Measurements from ENCODE around the gene BOC. TPM values are rescaled to one million over a fixed set of nuclear protein-coding genes. Genes with fewer than 3 reads are reported as not detected.

The BOC gene
- total and polyA plus RNA-seq, 5 experiments from 2014 or later: not detected

- peak overlapping the region in 1 of 10 donors; percentile 66 for H3K27ac Mint-ChIP-seq
- H3K36me3 Mint-ChIP-seq: no peaks in the 10 kb centered on the region
- POLR2A ChIA-PET: no interaction called here
- no peak overlapping the region for H3K4me3 Mint-ChIP-seq
- H3K4me1 Mint-ChIP-seq: peaks cover 0 to 1% (median 0%) of the 10 kb centered on the region in 4 donors
- peaks cover 0 to 3% (median 0%) of the 10 kb centered on the region in 5 donors for H3K27me3 Mint-ChIP-seq
- no peaks in the 10 kb centered on the region for H3K9me3 Mint-ChIP-seq
- ATAC-seq (no peak), DNase-seq (no peak)
These were observed 73.2 kb downstream of the BOC start for GRCh38 chr3:113284453-113285050.

GRCh38 chr3:113285226-113285625, 73.9 kb downstream of the BOC start:
- Mint-ChIP-seq H3K4me3 (no peak overlapping the region), H3K36me3 (no peaks in the 10 kb centered on the region), H3K9me3 (no peaks in the 10 kb centered on the region), H3K27ac (no peak overlapping the region), H3K4me1 (peaks cover 0 to 1% (median 0%) of the 10 kb centered on the region in 4 donors), H3K27me3 (peaks cover 0 to 3% (median 0%) of the 10 kb centered on the region in 5 donors)
- ATAC-seq: no peak
- no peak for DNase-seq
- POLR2A ChIA-PET: no interaction called here

- POLR2A ChIA-PET: no interaction called here
- Mint-ChIP-seq H3K27ac (peak overlapping the region in 1 of 10 donors; percentile 47), H3K36me3 (no peaks in the 10 kb centered on the region), H3K27me3 (peaks cover 0 to 2% (median 0%) of the 10 kb centered on the region in 5 donors), H3K4me1 (peaks cover 0 to 1% (median 0%) of the 10 kb centered on the region in 4 donors), H3K9me3 (no peaks in the 10 kb centered on the region), H3K4me3 (no peak overlapping the region)
- no peak for DNase-seq
- ATAC-seq: no peak
These were observed 74.4 kb downstream of the BOC start for GRCh38 chr3:113285741-113286140.

DNA sequence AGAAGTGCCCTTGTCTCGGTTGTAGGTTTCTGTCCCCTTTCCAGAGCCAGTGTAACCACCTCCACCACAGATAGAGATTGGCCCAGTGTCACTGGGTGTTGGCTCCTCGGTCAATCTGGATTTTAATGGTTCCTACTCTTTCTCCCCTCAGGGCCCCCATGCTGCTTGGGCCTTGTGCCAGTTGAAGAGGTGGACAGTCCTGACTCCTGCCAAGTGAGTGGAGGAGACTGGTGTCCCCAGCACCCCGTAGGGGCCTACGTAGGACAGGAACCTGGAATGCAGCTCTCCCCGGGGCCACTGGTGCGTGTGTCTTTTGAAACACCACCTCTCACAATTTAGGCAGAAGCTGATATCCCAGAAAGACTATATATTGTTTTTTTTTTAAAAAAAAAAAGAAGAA, 75.2 kb downstream of the BOC start:
- ATAC-seq (no peak), DNase-seq (no peak)
- POLR2A ChIA-PET: no interaction called here
- no peaks in the 10 kb centered on the region for H3K27me3 Mint-ChIP-seq
- no peak overlapping the region for H3K27ac Mint-ChIP-seq
- no peaks in the 10 kb centered on the region for H3K9me3 Mint-ChIP-seq
- H3K4me1 Mint-ChIP-seq: peaks cover 0 to 1% (median 0%) of the 10 kb centered on the region in 4 donors
- H3K36me3 Mint-ChIP-seq: no peaks in the 10 kb centered on the region
- no peak overlapping the region for H3K4me3 Mint-ChIP-seq

- ATAC-seq (no peak), DNase-seq (no peak)
- H3K4me3 Mint-ChIP-seq: no peak overlapping the region
- H3K9me3 Mint-ChIP-seq: no peaks in the 10 kb centered on the region
- H3K27ac Mint-ChIP-seq: no peak overlapping the region
- no peaks in the 10 kb centered on the region for H3K36me3 Mint-ChIP-seq
- POLR2A ChIA-PET: no interaction called here
- H3K4me1 Mint-ChIP-seq: peaks cover 0 to 1% (median 0%) of the 10 kb centered on the region in 4 donors
- no peaks in the 10 kb centered on the region for H3K27me3 Mint-ChIP-seq
These were observed 75.9 kb downstream of the BOC start for GRCh38 chr3:113287111-113287802.

GRCh38 chr3:113287803-113288648, 76.7 kb downstream of the BOC start:
- Mint-ChIP-seq H3K4me1 (no peaks in the 10 kb centered on the region), H3K27me3 (no peaks in the 10 kb centered on the region), H3K4me3 (no peak overlapping the region), H3K36me3 (no peaks in the 10 kb centered on the region), H3K9me3 (no peaks in the 10 kb centered on the region), H3K27ac (no peak overlapping the region)
- POLR2A ChIA-PET: no interaction called here
- DNase-seq (peak in 8 of 10 donors; percentile 17 to 53 (median 40)), ATAC-seq (no peak)

GRCh38 chr3:113288881-113289280, 77.5 kb downstream of the BOC start:
- no peak for DNase-seq
- H3K9me3 Mint-ChIP-seq: no peaks in the 10 kb centered on the region
- POLR2A ChIA-PET: no interaction called here
- H3K4me1 Mint-ChIP-seq: no peaks in the 10 kb centered on the region
- H3K36me3 Mint-ChIP-seq: no peaks in the 10 kb centered on the region
- ATAC-seq: no peak
- no peaks in the 10 kb centered on the region for H3K27me3 Mint-ChIP-seq
- H3K27ac Mint-ChIP-seq: no peak overlapping the region
- H3K4me3 Mint-ChIP-seq: no peak overlapping the region

- Mint-ChIP-seq H3K4me1 (no peaks in the 10 kb centered on the region), H3K4me3 (no peak overlapping the region), H3K27me3 (no peaks in the 10 kb centered on the region), H3K27ac (no peak overlapping the region), H3K36me3 (peaks cover under 1 to 7% (median 3%) of the 10 kb centered on the region in 3 donors), H3K9me3 (peaks cover 0 to 1% (median 0%) of the 10 kb centered on the region in 9 donors)
- POLR2A ChIA-PET: no interaction called here
- ATAC-seq (no peak), DNase-seq (no peak)
These were observed 80.2 kb downstream of the BOC start for GRCh38 chr3:113291572-113291971.

DNA sequence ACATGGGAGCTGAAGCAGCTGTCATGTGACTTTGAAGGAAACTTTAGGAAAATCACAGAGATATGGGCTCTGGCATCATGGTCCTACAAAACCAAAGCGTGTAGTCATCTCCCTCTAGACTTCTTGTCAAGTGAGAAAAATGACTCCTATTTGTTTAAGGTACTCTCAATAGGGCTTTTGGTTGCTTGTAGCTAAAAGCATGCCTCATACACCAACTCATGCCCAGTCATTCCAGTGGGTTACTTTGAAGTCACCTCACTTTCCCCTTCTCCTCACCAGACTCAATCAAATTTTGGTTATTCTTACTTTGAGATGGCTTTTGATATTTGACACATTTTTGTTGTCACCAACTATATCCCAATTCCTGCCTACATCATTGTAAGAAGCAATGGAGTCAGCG, 81.6 kb downstream of the BOC start:
- Mint-ChIP-seq H3K4me1 (no peaks in the 10 kb centered on the region), H3K36me3 (peaks cover 3 to 9% (median 9%) of the 10 kb centered on the region in 3 donors), H3K4me3 (no peak overlapping the region), H3K27me3 (no peaks in the 10 kb centered on the region), H3K27ac (no peak overlapping the region), H3K9me3 (peaks cover 0 to 3% (median 0%) of the 10 kb centered on the region in 9 donors)
- DNase-seq (no peak), ATAC-seq (no peak)
- POLR2A ChIA-PET: no interaction called here

GRCh38 chr3:113293348-113293747, 82.0 kb downstream of the BOC start:
- Mint-ChIP-seq H3K4me3 (no peak overlapping the region), H3K9me3 (peaks cover 0 to 3% (median 0%) of the 10 kb centered on the region in 9 donors), H3K36me3 (peaks cover 5 to 9% (median 9%) of the 10 kb centered on the region in 3 donors), H3K4me1 (no peaks in the 10 kb centered on the region), H3K27me3 (no peaks in the 10 kb centered on the region), H3K27ac (no peak overlapping the region)
- POLR2A ChIA-PET: no interaction called here
- no peak for ATAC-seq
- no peak for DNase-seq

DNA sequence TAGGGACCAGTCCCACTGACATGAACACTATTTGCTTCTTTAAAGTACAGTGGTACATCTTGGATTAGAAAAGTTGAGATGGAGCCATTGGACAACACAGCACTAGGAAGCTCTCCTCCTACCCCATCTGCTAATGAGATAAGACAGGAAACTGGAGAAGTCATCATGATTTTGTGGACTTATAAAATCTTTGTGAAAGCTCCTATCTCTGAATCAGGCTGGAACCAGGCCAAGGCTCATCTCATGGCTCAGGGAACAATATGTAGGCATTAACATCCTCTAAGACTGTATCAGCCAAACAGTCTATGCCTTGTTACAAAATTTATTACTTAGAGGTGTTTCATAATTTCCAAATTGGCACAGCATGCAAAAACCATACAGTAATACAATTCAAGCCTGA, 84.1 kb downstream of the BOC start:
- POLR2A ChIA-PET: no interaction called here
- no peaks in the 10 kb centered on the region for H3K27me3 Mint-ChIP-seq

DNA sequence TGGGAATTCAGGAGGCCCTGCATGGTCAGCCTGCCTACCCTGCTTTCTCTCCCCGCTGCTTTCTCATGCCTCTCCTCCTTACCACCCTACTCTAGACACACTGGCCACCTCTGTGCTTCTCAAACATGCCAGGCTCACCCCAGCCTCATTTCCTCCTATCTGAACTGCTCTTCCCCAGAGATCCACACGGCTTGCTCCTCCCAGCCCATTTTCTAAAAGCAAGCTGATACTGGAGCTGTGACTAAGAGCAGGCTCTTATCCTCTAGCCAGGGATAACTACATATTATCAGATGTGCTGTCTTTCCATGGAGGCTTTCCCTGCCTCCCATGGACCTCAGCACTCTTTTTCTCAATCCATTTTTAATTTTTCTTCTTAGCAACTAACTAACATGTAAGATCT, 85.9 kb downstream of the BOC start:
- no peak for DNase-seq
- peak overlapping the region in 1 of 10 donors; percentile 73 for H3K27ac Mint-ChIP-seq
- POLR2A ChIA-PET: no interaction called here
- peaks cover 9 to 22% (median 18%) of the 10 kb centered on the region in 3 donors for H3K36me3 Mint-ChIP-seq
- H3K4me3 Mint-ChIP-seq: no peak overlapping the region
- no peak for ATAC-seq
- H3K27me3 Mint-ChIP-seq: no peaks in the 10 kb centered on the region
- H3K9me3 Mint-ChIP-seq: peaks cover 0 to 3% (median 0%) of the 10 kb centered on the region in 9 donors
- H3K4me1 Mint-ChIP-seq: no peaks in the 10 kb centered on the region

More for the DNA sequence above, 84.1 kb downstream of the BOC start:
- no peak overlapping the region for H3K27ac Mint-ChIP-seq
- H3K4me3 Mint-ChIP-seq: no peak overlapping the region
- H3K36me3 Mint-ChIP-seq: peaks cover 9 to 15% (median 12%) of the 10 kb centered on the region in 3 donors
- peaks cover 0 to 3% (median 0%) of the 10 kb centered on the region in 9 donors for H3K9me3 Mint-ChIP-seq
- no peak for ATAC-seq
- no peaks in the 10 kb centered on the region for H3K4me1 Mint-ChIP-seq
- no peak for DNase-seq

GRCh38 chr3:113297841-113298240, 86.5 kb downstream of the BOC start:
- DNase-seq (no peak), ATAC-seq (no peak)
- H3K4me1 Mint-ChIP-seq: no peaks in the 10 kb centered on the region
- H3K4me3 Mint-ChIP-seq: no peak overlapping the region
- POLR2A ChIA-PET: no interaction called here
- peaks cover 0 to 3% (median 0%) of the 10 kb centered on the region in 9 donors for H3K9me3 Mint-ChIP-seq
- H3K36me3 Mint-ChIP-seq: peaks cover 9 to 24% (median 20%) of the 10 kb centered on the region in 3 donors
- H3K27me3 Mint-ChIP-seq: no peaks in the 10 kb centered on the region
- H3K27ac Mint-ChIP-seq: peak overlapping the region in 1 of 10 donors; percentile 73
